ENCODE data around the gene RPRD1A.
"Not testable (repeated sequence)": the region's sequence is repeated elsewhere in the genome, so short reads cannot be mapped to it uniquely, and the experiment has no call there.

Gene RPRD1A

DNA sequence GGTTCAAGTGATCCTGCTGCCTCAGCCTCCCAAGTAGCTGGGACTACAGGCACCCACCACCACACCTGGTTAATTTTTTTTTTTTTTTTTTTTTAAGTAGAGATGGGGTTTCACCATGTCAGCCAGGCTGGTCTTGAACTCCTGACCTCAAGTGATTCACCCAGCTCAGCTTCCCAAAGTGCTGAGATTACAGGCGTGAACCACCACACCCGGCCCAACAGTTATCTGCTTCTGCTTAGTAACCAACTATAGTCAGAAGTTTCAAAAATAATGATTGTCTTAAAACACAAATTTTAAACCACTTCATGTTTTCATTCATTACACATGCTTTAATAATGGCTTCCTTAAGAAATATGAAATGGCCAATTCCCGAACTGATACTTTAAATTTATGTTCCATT lies 43.1 kb downstream of the RPRD1A start:
- not testable (repeated sequence) for DNase-seq

DNA sequence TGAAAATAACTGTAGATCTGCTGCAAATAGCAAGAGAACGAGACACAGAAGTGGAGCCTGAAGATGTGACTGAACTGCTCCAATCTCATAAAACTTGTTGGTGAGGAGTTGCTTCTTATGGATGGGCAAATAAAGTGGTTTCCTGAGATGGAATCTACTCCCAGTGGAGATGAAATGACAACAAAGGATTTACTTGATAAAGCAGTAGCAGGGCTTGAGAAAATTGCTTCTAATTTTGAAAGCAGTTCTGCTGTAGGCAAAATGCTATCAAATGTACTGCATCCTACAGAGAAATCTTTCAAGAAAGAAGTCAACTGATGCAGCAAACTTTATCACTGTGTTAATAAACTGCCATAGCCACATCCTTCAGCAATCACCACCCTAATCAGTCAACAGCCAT lies 44.0 kb downstream of the RPRD1A start:
- DNase-seq = no peak

DNA sequence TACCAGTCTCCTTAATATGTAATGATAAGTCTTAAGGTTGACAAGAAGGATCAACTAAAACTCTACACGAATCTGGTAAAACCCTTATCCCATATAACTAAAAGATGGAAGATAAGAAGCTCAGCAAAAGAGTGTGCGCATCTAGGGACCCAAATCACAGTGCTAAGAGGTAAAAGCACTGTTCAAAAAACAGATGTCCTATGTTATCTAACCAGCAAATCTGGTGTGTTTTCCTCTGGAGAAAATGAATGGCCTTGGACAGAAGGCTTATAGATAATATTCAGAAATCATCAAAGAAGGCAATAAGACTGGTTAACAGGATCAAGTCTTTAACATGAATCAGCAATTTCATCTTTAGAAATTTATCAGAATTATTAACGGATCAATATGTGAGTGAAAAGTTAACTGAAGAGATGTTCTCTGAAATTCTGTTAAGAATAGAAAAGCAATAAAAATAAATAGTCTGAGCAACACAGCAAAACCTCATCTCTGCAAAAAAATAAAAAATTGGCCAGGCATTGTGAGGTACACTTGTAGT lies 47.1 kb downstream of the RPRD1A start:
- DNase-seq = no peak

DNA sequence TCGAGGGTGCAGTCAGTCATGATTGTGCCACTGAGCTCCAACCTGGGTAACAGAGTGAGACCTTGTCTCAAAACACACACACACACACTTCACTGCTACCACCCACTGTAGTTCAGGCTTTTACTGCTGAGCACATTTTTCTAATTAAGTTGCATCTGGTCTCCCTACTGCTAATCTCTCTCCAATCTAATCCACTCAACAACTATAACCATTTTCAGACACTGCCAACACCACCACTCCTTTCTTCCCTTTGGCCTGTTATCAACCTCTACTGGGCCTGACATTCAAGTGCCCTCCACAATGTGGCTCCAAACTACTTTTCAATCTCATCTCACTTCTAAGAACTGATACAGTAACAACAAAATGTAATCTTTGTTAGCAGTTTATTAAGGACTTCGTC lies 50.1 kb downstream of the RPRD1A start:
- no peak for DNase-seq

DNA sequence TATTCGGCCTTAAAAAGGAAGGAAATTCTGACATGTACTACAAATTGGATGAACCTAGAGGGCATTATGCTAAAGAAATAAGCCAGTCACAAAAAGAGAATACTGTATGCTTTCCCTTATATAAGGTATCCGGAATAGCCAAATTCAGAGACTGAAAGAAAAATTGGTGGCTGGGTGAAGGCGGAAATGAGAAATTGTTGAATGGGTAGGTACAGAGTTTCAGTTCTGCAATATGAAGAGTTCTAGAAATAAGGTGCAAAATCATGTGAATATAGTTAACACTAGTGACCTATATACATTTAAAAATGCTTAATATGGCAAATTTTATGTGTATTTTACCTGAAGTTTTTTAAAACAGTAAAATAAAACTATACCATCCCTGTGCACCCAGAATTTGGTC lies 51.7 kb downstream of the RPRD1A start:
- DNase-seq = no peak

DNA sequence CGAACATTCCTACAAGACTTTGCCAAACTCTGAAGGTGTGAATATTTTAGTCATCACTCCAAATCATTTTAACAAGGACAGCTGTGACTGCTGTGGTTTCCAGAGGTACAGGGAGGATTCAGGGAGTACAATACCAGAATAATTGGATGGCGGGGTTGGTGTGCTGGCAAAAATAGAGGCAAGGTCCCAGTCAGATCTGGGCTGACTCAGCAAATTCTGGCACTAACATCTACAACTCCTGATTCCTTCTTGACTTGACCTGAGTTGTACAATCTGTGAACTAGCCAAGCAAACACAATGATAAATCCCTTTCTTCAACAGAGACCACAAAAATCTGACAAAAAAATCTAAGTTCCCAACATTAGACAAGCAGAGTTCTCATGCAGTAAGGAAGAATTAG lies 54.5 kb downstream of the RPRD1A start:
- DNase-seq = no peak

DNA sequence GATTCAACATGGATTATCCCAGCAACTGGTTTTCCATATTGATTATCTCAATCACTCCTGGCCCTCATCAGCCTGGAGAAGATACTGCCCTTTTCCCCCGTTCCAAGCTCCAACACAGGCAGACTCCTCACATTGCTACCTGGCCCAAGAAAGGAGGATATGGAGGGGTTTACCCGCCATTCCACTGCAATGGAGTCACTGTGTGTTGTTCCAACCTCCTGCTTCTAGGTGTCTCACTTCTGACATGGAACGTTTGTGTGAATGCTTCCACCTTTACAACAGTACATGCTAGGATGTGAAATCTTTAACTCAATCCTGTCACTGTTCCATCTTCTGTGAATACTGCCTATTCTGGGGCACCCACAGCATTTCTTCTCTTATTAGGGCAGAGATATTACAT lies 58.1 kb downstream of the RPRD1A start:
- DNase-seq = no peak

DNA sequence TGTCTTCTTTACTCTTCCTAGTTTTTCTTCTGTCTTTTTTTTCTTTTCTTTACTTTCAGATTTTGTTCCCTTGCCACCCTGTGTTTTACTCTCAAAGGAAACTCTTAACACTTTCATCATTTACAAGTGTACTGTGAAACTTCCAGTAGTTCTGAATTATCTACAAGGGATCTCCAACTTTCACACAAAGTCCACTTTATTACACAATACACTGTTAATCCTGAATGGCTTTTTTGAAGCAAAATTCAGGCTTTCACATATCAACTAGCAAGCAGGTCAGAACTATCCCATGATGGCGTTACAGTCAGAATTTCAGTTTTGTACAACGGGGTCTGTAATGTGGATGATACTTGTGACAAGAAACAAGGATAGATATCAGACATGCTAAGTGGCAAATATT lies 60.4 kb downstream of the RPRD1A start:
- DNase-seq = no peak

DNA sequence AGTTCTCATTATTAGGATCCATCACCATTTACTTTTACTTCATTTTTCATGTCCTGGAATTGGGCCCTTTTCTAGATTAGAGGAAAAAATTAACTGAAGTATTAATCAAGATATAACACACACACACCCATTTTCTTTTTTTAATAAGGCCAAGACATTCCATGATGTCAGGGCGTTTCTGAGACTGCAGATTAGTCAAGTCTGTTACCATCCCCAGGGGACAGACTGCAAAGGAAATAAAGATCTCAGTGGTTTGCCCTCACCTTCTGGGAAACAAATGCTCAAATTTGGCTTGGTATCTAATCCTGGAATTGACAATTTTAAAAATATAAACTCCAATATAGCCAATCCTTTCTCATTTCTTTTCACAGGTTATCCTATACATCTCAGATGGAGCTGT lies 67.4 kb downstream of the RPRD1A start:
- DNase-seq = no peak

DNA sequence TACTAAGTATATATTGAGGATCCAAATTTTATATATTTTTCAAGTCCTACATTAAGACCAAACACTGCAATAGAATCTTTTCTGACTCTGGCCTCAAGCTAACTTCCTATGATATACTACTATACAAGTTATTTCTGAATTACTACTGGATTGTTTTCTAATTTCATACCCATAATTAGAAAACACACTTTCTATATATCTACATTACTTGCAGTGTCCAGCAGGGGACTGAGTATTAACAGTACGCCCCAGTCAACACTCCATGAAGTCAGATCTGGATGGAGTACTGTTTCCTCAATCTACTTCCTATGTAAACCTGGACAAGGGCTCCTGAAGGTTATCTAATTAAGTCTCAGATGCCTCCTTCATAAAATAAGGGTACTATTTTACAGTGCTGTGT lies 68.4 kb downstream of the RPRD1A start:
- DNase-seq = no peak

DNA sequence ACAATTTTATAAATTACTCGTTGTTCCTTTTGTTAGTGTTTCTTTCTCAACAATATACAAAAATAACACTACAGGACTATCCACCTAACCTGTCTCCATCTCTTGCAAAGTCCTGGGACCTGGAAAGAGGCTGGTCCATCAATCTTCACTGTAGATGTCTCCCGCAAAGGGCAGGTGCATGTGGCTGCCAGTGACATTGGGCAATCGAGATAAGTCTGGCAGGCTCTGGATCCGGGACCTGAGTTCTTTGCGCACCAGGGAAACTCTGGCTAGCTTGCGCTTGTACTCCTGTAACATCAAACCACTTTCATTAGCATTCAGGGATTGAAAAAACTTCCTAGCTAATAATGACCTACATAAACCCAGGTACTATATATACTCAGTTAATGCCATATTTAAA lies 74.3 kb downstream of the RPRD1A start:
- no peak for DNase-seq

DNA sequence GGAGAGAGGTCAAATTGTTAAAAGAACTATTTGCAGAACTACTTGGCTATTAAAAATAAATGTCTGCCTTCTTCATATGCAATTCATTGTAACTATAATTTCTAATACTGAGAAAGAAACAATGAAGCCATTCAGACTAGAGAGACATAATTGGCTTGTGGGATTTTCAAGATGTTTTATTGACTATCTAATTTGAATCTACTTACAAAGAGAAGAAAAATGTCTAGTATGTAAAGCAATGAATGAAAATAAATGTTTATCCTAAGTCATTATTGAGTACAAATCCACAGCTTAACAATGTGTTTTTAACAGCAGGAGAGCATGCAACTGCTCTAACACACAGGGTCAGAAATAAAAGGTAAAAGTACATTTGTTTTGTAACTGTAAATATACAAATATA lies 75.7 kb downstream of the RPRD1A start:
- DNase-seq = no peak

DNA sequence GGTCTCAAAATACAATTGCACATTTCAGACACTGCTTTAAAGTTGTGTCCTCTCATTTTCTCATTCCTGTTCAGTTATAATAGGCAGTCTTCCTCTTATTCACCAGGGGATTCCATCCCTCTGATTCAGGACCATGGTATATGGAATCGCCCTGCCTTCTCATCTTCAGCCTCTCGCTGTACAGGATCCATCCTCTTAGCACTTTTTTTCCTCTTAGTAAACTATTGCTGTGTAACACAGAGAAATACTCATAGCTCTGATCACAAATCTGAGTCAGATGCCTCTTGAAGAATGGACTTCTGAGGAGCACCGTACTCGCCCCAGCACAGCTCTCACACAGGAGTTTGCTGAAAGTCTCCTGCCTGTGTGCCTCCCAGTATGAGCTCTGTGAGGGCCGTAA lies 83.5 kb downstream of the RPRD1A start:
- DNase-seq = no peak

DNA sequence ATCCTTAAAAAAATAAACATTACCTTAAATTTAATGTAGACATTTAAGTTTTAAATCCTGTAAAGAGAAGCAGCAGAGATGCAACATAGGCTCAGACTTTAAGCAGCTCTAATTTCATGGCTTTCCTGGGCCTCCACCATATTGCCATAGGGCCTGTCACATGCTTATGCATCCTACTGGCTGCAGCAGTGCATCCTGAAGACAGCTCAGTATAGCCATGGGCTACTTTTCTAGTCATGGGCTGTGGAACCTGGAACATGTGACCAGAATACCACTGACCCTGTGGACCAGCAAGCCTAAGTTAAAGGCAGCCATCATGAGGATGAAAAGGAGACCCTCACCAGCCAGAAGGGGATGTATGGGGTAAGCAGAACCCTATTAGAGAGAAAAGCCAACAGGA lies 84.2 kb downstream of the RPRD1A start:
- no peak for DNase-seq

DNA sequence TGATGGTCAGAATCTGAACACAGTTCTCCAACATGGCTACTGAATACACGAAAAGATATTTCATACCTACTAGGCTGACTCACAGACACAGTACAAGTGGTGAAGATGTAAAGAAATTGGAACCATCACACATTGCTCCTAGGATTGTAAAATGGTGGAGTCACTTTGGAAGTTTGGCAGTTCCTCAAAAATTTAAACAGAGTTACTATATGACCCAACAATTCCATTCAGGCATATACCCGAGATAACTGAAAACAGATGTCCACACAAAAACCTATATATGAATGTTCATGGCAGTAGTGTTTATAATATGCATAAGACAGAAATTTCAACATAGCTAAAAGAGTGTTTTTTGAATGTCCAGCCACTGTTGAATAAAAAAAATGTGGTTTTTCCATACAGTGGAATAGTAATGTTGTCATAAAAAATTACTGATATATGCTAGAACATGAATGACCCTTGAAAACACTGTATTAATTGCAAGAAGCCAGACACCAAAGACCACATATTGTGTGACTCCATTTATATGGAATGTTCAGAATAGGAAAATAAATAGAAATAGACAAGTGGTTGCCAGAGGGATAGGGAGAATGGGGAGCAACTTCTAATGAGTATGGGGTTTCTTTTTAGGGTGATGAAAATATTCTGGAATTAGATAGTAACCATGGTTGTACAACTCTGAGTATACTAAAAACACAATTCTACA lies 84.8 kb downstream of the RPRD1A start:
- DNase-seq = no peak

DNA sequence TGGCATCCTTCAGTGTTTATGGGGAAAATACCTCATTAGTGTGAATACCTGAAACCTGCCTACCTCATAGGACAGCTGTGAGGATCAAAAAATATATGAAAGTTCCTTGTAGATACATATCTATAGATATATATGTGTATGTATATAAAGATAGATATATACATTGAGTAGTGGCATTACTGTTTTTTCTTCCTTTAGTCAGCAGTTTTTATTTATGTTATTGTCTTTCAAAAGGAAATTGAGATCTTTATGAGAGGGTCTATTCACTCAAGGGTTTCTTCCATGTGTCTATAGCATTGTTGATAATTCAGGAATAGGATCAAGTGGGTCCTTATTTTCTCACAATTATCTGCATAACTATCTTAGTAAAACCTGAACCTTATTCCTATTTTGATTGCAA lies 88.2 kb downstream of the RPRD1A start:
- no peak for DNase-seq

DNA sequence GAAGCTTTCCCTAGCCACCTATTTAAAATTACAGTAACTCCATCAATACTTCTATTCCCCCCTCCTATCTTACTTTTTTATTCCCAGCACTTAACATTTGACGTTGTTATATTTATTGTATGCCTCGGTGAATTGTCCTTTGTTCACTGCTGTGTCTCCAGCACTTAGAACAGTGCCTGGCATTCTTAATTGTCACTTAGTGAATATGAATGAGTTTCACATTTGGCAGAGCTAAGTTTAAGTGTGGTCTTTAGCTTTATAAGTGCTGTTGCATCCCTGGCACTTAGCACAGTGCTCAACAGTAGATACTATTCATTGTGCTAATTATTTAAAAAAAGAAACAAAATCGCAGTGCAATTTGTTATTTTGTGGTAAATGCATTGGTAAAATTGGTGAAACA lies 93.2 kb downstream of the RPRD1A start:
- no peak for DNase-seq

DNA sequence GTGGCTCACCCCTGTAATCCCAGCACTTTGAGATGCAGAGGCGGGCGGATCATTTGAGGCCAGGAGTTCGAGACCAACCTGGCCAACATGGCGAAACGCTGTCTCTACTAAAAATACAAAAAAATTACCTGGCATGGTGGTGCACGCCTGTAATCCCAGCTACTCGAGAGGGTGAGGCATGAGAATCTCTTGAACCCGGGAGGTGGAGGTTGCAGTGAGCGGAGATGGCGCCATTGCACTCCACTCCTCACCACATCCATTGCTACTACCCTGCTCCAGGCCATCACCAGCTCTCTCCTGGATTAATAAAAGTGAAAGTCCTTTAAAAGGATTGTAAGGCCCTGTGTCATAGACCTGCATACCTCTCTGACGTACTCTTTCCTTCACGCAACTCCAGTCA lies 93.7 kb downstream of the RPRD1A start:
- no peak for DNase-seq

DNA sequence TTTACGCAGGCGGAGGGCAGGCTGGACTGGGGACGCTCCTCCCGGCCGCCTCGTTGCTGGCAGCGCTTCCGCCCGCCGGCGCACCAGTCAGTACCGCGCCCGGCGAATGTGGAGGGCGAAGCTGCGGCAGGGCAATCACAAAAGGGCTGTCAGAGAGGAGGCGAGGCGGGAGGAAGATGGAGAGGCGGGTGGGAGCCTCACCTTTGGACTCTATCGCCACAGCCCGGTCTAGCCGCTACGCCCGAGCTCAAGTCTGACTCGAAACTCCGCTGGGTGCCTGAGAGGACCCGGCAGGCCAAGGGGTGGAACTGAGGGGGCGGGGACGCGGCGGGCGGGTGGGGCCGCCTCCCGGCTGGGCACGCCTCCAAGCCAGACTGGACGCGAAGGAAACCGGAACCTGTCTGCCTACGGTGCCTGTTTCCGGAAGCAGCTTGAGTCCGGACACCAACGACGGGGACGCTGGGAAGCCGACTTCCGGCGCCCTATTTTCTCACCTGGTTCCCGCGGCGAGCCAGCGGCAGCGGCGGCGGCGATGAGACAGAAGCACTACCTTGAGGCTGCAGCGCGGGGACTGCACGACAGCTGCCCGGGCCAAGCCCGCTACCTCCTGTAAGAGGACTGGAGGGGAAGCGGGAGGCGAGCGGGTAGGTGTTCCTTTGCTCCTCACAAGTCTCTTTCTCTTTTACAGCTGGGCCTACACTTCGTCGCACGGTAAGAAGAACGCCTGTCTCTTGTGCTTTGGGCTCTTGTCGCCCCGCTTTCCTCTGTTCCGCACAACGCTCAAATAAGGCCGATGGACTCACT lies 95.0 kb downstream of the RPRD1A start, which contains the start of gene RMP24:
RMP24 (plus strand) TSS at position 483 of the 804 bp plus-strand sequence.
- DNase-seq = peak; percentile 95

DNA sequence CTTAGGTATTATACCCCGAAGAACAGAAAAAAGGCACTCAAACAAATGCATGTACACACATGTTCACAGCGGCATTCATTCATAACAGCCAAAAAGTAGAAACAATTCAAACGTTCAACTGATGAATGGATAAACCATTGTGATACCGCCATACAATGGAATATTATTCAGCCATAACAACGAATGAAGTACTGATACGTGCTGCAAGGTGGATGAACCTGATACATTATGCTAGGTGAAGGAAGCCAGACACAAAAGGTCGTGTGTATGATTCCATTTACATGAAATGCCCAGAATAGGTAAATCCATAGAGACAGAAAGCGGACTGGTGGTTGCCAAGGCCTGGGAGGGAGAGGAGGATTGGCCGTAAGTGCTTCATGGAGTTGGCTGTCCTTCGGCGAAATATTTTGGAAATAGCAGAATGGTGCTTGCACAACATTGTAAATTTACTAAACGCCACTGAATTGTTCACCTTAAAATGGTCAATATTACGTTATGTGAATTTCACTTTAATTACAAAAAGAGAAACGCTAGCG lies 95.6 kb downstream of the RPRD1A start:
- DNase-seq = no peak

DNA sequence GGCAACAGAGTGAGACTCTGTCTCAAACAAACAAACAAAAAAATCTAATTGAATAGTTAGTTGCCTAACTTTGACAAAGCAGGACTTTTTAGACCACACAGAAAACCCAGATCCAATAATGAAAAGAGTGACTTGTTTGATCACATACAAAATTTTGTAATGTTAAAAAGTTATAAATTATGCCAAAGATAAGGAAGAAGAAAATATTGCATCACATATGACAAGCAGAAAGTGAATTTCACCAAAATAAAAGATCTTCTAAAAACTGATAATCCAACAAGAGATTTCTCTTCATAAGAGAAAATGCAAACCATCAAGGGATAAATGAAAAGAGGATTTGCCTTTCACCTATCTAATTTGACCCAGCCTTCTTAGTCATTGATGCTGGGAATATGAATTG lies 97.7 kb downstream of the RPRD1A start:
- no peak for DNase-seq

DNA sequence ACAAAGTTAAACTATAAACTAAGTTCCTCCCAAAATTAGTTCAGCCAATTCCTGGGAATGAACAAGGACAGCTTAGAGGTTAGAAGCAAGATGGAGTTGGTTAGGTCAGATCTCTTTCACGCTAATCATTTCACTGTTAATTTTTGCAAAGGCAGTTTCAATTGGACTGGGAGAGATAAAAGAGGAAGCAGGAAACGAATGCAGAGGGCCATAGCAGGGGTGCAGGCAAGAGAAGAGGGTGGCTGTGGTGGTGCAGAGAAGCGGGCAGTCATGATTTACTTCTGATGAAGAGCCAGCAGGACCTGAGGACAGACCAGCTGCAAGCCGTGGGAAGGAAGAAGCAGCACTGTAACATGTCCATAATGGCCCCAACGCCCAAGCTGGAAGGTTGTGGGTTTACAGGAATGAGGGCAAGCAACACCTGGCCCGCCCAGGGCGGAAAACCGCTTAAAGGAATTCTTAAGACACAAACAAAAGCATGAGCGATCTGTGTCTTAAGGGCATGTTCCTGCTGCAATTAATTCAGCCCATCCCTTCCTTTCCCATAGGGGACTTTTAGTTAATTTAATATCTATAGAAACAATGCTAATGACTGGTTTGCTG lies 99.0 kb downstream of the RPRD1A start:
- no peak for DNase-seq

DNA sequence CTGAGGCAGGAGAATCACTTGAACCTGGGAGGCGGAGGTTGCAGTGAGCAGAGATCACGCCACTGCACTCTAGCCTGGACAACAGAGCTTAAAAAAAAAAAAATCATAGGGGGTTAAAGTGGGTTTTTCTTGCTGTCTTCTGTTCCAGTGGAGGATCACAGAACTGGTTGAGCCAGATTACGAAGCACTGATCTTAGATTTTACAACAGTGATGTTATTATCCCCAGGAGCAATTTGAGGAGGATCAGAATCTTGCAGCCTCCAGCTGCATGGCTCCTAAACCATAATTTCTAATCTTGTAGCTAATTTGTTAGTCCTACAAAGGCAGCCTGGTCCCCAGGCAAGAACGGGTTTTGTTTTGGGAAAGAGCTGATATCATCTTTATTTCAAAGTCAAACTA lies 99.5 kb downstream of the RPRD1A start:
- DNase-seq = not testable (repeated sequence)

DNA sequence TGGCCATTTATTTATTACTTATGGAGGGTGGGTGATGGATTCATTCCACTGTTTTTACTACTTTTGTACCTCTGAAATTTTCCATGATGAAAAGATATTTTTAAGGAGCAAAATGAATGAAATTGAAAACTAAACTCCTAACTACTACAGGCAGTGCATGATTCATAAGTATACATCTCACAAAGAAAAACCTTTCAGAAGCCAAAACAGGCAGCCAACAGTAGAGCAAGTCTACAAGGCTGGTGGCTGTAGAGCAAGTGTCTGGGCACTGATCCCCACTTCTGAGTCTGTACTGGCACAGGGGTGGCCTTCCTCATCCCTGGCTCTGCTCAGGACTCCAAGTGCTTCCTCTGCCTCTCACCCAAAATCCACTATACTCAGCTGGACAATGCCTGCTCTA lies 103.0 kb downstream of the RPRD1A start:
- DNase-seq = no peak
